ENCODE results near the gene PCBP3.
"Not testable (repeated sequence)": the region's sequence is repeated elsewhere in the genome, so short reads cannot be mapped to it uniquely, and the experiment has no call there.

Gene PCBP3

GRCh38 chr21:45885930-45886601, 242.5 kb downstream of the PCBP3 start:
- not testable (repeated sequence) for DNase-seq

GRCh38 chr21:45886610-45887026, 243.1 kb downstream of the PCBP3 start:
- DNase-seq: no peak

- no peak for DNase-seq
These were observed 243.6 kb downstream of the PCBP3 start for GRCh38 chr21:45887120-45887611.

- DNase-seq: no peak
These were observed 244.3 kb downstream of the PCBP3 start for GRCh38 chr21:45887788-45888187.

- no peak for DNase-seq
These were observed 245.0 kb downstream of the PCBP3 start for GRCh38 chr21:45888386-45889009.

GRCh38 chr21:45889256-45889655, 245.7 kb downstream of the PCBP3 start:
- DNase-seq: no peak

- DNase-seq: no peak
These were observed 246.4 kb downstream of the PCBP3 start for GRCh38 chr21:45889961-45890360.

GRCh38 chr21:45891388-45892155, 248.0 kb downstream of the PCBP3 start:
- DNase-seq: no peak

- no peak for DNase-seq
These were observed 248.8 kb downstream of the PCBP3 start for GRCh38 chr21:45892156-45892915.

- no peak for DNase-seq
These were observed 249.6 kb downstream of the PCBP3 start for GRCh38 chr21:45892916-45893739.

- no peak for DNase-seq
These were observed 250.4 kb downstream of the PCBP3 start for GRCh38 chr21:45893740-45894449.

GRCh38 chr21:45894450-45894825, 250.9 kb downstream of the PCBP3 start:
- no peak for DNase-seq

GRCh38 chr21:45894906-45895777, 251.6 kb downstream of the PCBP3 start:
- DNase-seq: no peak

GRCh38 chr21:45895778-45896370, 252.3 kb downstream of the PCBP3 start:
- DNase-seq: no peak

- DNase-seq: not testable (repeated sequence)
These were observed 252.9 kb downstream of the PCBP3 start for GRCh38 chr21:45896431-45896830.

- DNase-seq: no peak
These were observed 253.9 kb downstream of the PCBP3 start for GRCh38 chr21:45897191-45898027.

- no peak for DNase-seq
These were observed 254.5 kb downstream of the PCBP3 start for GRCh38 chr21:45898028-45898350.

GRCh38 chr21:45898781-45899180, 255.3 kb downstream of the PCBP3 start:
- no peak for DNase-seq

Data from bone marrow (tissue), 2 donors.